Nephron progenitor cell (in vitro differentiated cells): Measurements from ENCODE around the gene RASGRP3.

Source experiments
- DNase-seq: peaks from one replicate; pipeline ENCODE4 v3.0.0; 2021
- H3K27ac Mint-ChIP-seq: 2 replicates; pipeline ENCODE4 v1.8.0; 2021; ENCODE audit warnings: mild to moderate bottlenecking, moderate library complexity, mixed read lengths
- H3K27me3 Mint-ChIP-seq: 2 replicates; pipeline ENCODE4 v1.8.0; 2021; ENCODE audit warnings: mild to moderate bottlenecking, low read depth, mixed read lengths; ENCODE audit not compliant: poor library complexity
- H3K36me3 Mint-ChIP-seq: 2 replicates; pipeline ENCODE4 v1.8.0; 2021; ENCODE audit warnings: low read depth, mixed read lengths
- H3K4me1 Mint-ChIP-seq: 2 replicates; pipeline ENCODE4 v1.8.0; 2021; ENCODE audit warnings: mixed read lengths
- H3K4me3 Mint-ChIP-seq: 2 replicates; pipeline ENCODE4 v1.8.0; 2021; ENCODE audit warnings: mild to moderate bottlenecking, moderate library complexity, mixed read lengths
- H3K9me3 Mint-ChIP-seq: 2 replicates; pipeline ENCODE4 v1.8.0; 2021; ENCODE audit warnings: mild to moderate bottlenecking, moderate library complexity, mixed read lengths
- CTCF ChIP-seq: fragments of 200-600 bp; sonication (generic); IDR thresholded peaks from 2 replicates; pipeline ENCODE4 v1.5.0; 2021; ENCODE audit warnings: antibody characterized with exemption

The RASGRP3 gene

DNA sequence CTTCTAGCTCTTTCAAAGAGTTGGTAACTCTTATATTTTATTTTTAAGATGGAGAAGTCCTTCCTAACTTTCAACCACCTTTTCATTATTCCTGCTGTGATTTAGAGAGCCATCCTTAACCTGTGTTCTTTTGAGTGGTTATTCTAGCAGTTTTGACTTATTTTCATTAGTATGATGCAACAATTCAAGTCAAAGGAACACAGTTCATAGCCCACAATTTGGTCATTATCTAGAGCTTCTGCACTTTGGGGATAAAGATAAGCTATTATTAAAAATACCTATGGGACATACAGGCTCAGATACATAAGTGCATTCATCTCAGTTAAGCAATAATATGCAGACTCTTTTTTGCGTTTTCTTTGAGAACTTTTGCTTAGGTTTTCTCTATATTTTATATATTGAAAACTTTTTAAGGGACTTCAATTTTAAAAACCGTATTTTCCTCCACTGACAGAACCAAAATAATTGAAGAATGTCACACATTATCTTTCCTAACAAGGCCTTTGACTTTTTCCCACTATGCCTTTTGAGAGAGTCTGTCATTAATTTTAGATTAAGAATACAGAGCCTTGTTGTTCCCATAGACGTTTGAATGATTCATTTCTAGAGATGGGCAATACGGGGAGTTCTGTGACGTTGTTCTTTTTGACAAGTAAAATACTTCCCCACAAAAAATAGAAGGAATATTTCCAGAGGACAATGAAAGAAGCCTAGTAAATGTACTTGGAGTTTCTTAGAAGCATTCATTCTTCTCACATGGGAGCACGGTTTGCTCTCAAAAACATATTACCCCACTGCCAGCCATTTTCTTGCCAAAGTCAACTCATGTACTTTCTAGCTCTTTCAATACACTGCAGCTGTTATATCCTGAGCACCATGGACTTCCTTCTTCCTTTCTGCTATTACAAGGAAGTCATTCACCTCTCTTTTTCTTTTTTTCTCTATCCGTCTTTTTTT is 42.9 kb upstream of the RASGRP3 start:
- H3K36me3 Mint-ChIP-seq = no peaks in the 10 kb centered on the region
- H3K27ac Mint-ChIP-seq = no peak overlapping the region
- H3K4me1 Mint-ChIP-seq = peaks cover 17% of the 10 kb centered on the region

GRCh38 chr2:33435518-33435917 is 40.9 kb upstream of the RASGRP3 start:
- Mint-ChIP-seq H3K27me3 (peaks cover 10% of the 10 kb centered on the region), H3K4me3 (no peak overlapping the region), H3K4me1 (peaks cover 17% of the 10 kb centered on the region), H3K9me3 (no peaks in the 10 kb centered on the region), H3K36me3 (no peaks in the 10 kb centered on the region), H3K27ac (no peak overlapping the region)
- no peak for DNase-seq
- TF ChIP-seq CTCF = no peak

More for the DNA sequence above, 42.9 kb upstream of the RASGRP3 start:
- no peak for DNase-seq
- Mint-ChIP-seq H3K27me3 (peaks cover 10% of the 10 kb centered on the region), H3K9me3 (peaks cover 4% of the 10 kb centered on the region), H3K4me3 (no peak overlapping the region)
- TF ChIP-seq CTCF = no peak

GRCh38 chr2:33436083-33436482 is 40.4 kb upstream of the RASGRP3 start:
- Mint-ChIP-seq H3K4me3 (no peak overlapping the region), H3K27ac (no peak overlapping the region), H3K9me3 (no peaks in the 10 kb centered on the region), H3K27me3 (peaks cover 10% of the 10 kb centered on the region), H3K4me1 (peaks cover 17% of the 10 kb centered on the region), H3K36me3 (no peaks in the 10 kb centered on the region)
- no peak for DNase-seq
- no peak for TF ChIP-seq CTCF

DNA sequence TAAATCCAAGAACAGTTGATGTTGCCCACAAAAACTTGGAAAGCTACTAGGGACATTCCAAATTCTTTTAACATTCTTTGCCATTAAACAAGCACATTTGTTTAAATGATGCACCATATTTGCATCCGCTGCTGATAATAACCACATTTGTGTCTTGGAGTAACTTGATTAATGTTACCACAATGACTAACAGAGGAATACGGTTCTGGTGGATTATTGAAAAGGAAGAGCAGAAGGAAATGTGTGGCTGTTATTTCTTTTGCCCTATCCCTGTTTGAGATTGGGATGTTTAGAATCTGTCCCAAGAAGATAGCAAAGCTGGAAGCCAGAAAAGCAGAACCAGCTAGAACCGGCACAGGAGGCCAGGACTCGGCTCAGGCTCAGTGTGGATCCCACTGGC is 39.2 kb upstream of the RASGRP3 start:
- Mint-ChIP-seq H3K27ac (no peak overlapping the region), H3K9me3 (no peaks in the 10 kb centered on the region), H3K36me3 (no peaks in the 10 kb centered on the region), H3K4me1 (peaks cover 17% of the 10 kb centered on the region), H3K27me3 (peaks cover 4% of the 10 kb centered on the region), H3K4me3 (no peak overlapping the region)
- no peak for DNase-seq
- no peak for TF ChIP-seq CTCF

DNA sequence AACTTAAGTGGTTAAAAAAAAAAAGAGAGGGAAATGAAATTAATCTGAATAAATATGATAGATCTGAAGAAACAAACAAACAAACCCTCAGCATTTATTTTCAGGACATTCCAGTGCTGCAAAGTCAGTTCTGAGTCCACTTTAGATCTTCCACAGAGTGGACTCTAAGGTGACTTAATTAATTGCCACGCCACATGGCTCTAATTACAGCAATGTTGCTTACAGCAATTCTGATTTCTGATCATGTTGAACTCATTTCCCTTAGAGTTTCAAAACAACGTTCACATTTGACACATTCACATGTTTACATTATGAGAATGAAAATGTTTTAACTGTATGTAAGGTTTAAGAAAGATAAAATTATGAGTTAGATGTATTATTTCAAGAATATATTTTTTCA is 38.6 kb upstream of the RASGRP3 start:
- Mint-ChIP-seq H3K4me3 (no peak overlapping the region), H3K27ac (no peak overlapping the region), H3K9me3 (no peaks in the 10 kb centered on the region), H3K27me3 (no peaks in the 10 kb centered on the region), H3K36me3 (no peaks in the 10 kb centered on the region), H3K4me1 (peaks cover 17% of the 10 kb centered on the region)
- no peak for TF ChIP-seq CTCF
- DNase-seq = no peak
